Glutamatergic neuron (in vitro differentiated cells): ENCODE data around the gene NAP1L2. TPM values are rescaled to one million over a fixed set of nuclear protein-coding genes. Genes with fewer than 3 reads are reported as not detected.

ENCODE experiments used
- DNase-seq: peaks from one replicate; pipeline ENCODE4 v3.0.0; 2022
- H3K27ac Mint-ChIP-seq: one replicate; pipeline ENCODE4 v1.8.0; 2020; ENCODE audit warnings: mild to moderate bottlenecking, mixed read lengths, inconsistent platforms; ENCODE audit not compliant: unreplicated experiment
- H3K27me3 Mint-ChIP-seq: one replicate; pipeline ENCODE4 v1.8.0; 2020; ENCODE audit warnings: mild to moderate bottlenecking, moderate library complexity, mixed read lengths, inconsistent platforms; ENCODE audit not compliant: unreplicated experiment
- H3K36me3 Mint-ChIP-seq: one replicate; pipeline ENCODE4 v1.8.0; 2020; ENCODE audit warnings: mild to moderate bottlenecking, mixed read lengths, inconsistent platforms; ENCODE audit not compliant: unreplicated experiment
- H3K4me1 Mint-ChIP-seq: one replicate; pipeline ENCODE4 v1.8.0; 2020; ENCODE audit warnings: mild to moderate bottlenecking, low read depth, mixed read lengths, inconsistent platforms; ENCODE audit not compliant: unreplicated experiment
- H3K4me3 Mint-ChIP-seq: one replicate; pipeline ENCODE4 v1.8.0; 2020; ENCODE audit warnings: mild to moderate bottlenecking, mixed read lengths, inconsistent platforms; ENCODE audit not compliant: unreplicated experiment
- H3K9me3 Mint-ChIP-seq: one replicate; pipeline ENCODE4 v1.8.0; 2020; ENCODE audit warnings: mild to moderate bottlenecking, moderate library complexity, mixed read lengths, inconsistent platforms; ENCODE audit not compliant: unreplicated experiment
- CTCF ChIP-seq: fragments of 200-600 bp; sonication (generic); IDR thresholded peaks from one replicate; pipeline ENCODE4 v1.5.0; 2021; ENCODE audit not compliant: partially characterized antibody, unreplicated experiment
- long read RNA-seq: library from polyadenylated mRNA; unstranded; transcript quantifications from one replicate; pipeline ENCODE4 v2.0.0, GENCODE V29; 2020; ENCODE audit not compliant: unreplicated experiment
- total RNA-seq: library from RNA; stranded (reverse); fragmentation: NEBNext Ultra II Directional; extraction: Animal tissue kit (Norgen Biotek cat#: 25700); gene quantifications from one replicate; pipeline ENCODE4 v1.2.1, GENCODE V29; 2021; ENCODE audit not compliant: unreplicated experiment

Gene NAP1L2
- 7.1 TPM for total RNA-seq
- long read RNA-seq = 0 reads

- peak; percentile 59 for DNase-seq
- Mint-ChIP-seq H3K27ac (peak within 1 kb of the TSS; percentile 94), H3K9me3 (peaks cover 5% of the 10 kb centered on the region), H3K36me3 (no peaks in the 10 kb centered on the region), H3K27me3 (peaks cover 2% of the 10 kb centered on the region), H3K4me3 (peak within 1 kb of the TSS; percentile 99), H3K4me1 (peaks cover 4% of the 10 kb centered on the region)
- no peak for TF ChIP-seq CTCF
These were observed at the start of gene NAP1L2 for GRCh38 chrX:73214426-73215094. Gene NAP1L2, minus strand, starts transcription at chrX:73214851. Its CDS starts 359 bp downstream, at chrX:73214492.

GRCh38 chrX:73262991-73263390 is 48.3 kb upstream of the NAP1L2 start:
- Mint-ChIP-seq H3K27me3 (no peaks in the 10 kb centered on the region), H3K36me3 (no peaks in the 10 kb centered on the region), H3K4me3 (no peak overlapping the region), H3K9me3 (no peaks in the 10 kb centered on the region), H3K27ac (no peak overlapping the region), H3K4me1 (peaks cover 1% of the 10 kb centered on the region)
- no peak for TF ChIP-seq CTCF
- DNase-seq = no peak

GRCh38 chrX:73239242-73239641 is 24.6 kb upstream of the NAP1L2 start:
- Mint-ChIP-seq H3K4me1 (no peaks in the 10 kb centered on the region), H3K27me3 (no peaks in the 10 kb centered on the region), H3K9me3 (no peaks in the 10 kb centered on the region), H3K27ac (no peak overlapping the region), H3K4me3 (no peak overlapping the region), H3K36me3 (no peaks in the 10 kb centered on the region)
- DNase-seq = no peak
- no peak for TF ChIP-seq CTCF

- Mint-ChIP-seq H3K4me3 (no peak overlapping the region), H3K9me3 (peaks cover 5% of the 10 kb centered on the region), H3K4me1 (peaks cover 4% of the 10 kb centered on the region), H3K27me3 (peaks cover 2% of the 10 kb centered on the region), H3K27ac (no peak overlapping the region), H3K36me3 (no peaks in the 10 kb centered on the region)
- TF ChIP-seq CTCF = no peak
- no peak for DNase-seq
These were observed 3.0 kb upstream of the NAP1L2 start for GRCh38 chrX:73217621-73218020.

- H3K27me3 Mint-ChIP-seq = peaks cover 2% of the 10 kb centered on the region
- no peak for TF ChIP-seq CTCF
- peaks cover 5% of the 10 kb centered on the region for H3K9me3 Mint-ChIP-seq
- H3K4me1 Mint-ChIP-seq = peaks cover 4% of the 10 kb centered on the region
- peak overlapping the region; percentile 99 for H3K4me3 Mint-ChIP-seq
- no peaks in the 10 kb centered on the region for H3K36me3 Mint-ChIP-seq
- no peak overlapping the region for H3K27ac Mint-ChIP-seq
- DNase-seq = no peak
These were observed 595 bp upstream of the NAP1L2 start for GRCh38 chrX:73215246-73215645.
